ENCODE data around the gene SYT2.

The SYT2 gene

DNA sequence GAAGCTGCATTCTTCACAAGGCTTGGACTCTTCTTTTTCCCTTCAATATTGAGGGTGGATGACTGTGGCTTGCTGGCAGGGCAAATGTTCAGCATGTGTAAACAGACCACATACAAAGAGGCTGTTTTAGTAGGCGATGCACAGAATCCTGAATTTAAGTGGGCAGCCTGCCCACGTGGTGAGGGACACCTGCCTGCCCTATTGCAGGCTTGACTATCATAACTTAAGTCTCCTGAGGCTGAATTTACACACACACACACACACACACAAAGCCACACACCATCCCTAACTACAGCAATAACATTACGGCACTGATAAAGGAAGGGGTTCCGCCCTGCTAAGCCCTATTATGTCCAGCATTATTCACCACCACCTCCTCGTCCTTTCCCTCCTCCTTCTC is 15.9 kb downstream of the SYT2 start:
- Mint-ChIP-seq H3K4me3 (no peak overlapping the region), H3K27ac (no peak overlapping the region), H3K9me3 (no peaks in the 10 kb centered on the region), H3K4me1 (ENCODE audit: low read depth) (peaks cover 6% of the 10 kb centered on the region), H3K36me3 (ENCODE audit: low read depth) (no peaks in the 10 kb centered on the region), H3K27me3 (peaks cover 93% of the 10 kb centered on the region)
- intact Hi-C loops (cut with micrococcal nuclease): no loop called here

DNA sequence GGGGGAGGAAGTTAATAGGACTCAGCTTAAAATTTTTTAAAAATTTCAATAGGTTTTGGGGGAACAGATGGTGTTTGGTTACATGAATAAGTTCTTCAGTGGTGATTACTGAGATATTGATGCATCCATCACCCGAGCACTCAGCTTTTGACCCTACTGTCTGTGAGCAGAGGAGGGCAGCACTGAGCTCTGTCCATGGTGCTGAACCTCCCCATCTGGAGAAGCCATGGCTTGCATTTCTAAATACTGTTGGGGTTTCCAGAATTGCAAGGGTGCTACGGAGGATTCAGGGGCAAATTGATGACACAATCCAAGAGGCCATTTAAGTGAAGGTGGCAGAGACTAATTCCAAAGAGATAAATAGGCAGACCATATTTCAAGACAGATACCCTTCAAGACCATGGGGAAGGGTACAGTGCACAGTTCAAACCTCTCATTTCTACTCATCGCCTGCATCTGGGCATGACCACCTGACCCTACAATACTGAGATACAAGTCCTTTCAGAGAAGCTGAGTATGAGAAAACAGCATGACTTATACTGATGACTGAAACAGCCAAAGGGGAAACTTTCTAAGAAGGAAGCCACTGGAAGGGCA is 17.2 kb downstream of the SYT2 start:
- Mint-ChIP-seq H3K36me3 (ENCODE audit: low read depth) (no peaks in the 10 kb centered on the region), H3K9me3 (no peaks in the 10 kb centered on the region), H3K27me3 (peaks cover 93% of the 10 kb centered on the region), H3K4me3 (no peak overlapping the region), H3K4me1 (ENCODE audit: low read depth) (no peaks in the 10 kb centered on the region), H3K27ac (no peak overlapping the region)
- intact Hi-C loops (cut with micrococcal nuclease): no loop called here

DNA sequence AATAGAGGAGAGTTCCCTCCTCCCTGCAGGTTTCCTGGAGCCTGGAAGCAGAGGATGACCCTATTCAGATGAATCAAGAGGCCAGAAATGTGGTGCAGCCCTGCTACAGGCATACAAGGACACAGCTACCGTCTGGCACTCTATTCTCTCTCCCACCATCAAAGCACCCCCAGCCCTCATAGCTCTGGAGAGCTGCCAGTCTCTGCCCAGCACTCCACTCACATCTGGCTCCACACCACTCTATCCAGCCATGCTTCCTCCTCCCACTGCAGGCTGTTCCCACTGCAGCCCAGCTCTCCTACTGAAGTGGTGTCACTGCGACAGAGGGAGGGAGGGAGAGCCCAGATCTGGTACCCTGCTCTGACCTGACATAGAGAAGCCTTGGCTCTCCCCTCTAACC is 18.4 kb downstream of the SYT2 start:
- Mint-ChIP-seq H3K9me3 (no peaks in the 10 kb centered on the region), H3K27me3 (peaks cover 93% of the 10 kb centered on the region), H3K4me1 (ENCODE audit: low read depth) (no peaks in the 10 kb centered on the region), H3K4me3 (no peak overlapping the region), H3K27ac (no peak overlapping the region), H3K36me3 (ENCODE audit: low read depth) (no peaks in the 10 kb centered on the region)
- intact Hi-C loops (cut with micrococcal nuclease): no loop called here

DNA sequence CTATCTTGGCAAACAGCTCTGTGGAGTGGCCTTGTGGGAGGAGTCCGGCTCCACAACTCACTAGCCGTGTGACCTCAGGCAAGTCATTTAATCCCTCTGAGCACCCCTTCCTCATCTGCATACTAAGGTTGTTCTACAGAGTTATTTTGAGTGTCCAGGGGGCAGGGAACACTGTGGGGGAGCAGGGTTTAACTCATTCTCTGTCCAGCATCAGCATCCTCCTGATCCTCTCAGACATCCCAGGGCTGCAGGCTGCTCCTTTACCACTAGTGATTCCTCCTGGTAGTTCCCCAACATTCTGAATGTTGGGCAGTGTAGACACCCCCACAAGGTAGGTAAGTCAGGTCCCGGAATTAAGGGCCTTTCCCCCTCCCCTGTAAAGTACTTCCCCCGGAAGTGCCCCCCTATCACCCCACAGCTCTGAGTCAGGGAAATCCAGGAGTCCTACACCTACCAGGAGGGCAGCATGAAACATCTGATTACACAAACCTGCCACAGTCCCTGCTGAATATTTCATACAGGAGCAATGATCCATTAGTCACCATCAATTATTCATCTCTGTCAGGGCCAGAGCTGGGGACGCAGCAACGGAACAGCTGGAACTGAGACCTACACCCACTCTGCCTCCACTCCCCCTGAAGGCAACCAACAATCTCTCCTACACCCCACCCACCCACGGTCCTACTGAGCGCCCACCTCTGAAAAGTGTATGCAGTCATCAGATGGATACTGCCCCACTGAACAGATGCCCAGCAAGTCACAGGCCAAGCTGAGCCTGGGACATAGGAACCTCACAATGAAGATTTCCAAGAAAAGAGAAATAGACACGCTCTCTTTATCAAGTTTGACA is 20.5 kb downstream of the SYT2 start:
- Mint-ChIP-seq H3K9me3 (no peaks in the 10 kb centered on the region), H3K4me1 (ENCODE audit: low read depth) (no peaks in the 10 kb centered on the region), H3K27me3 (peaks cover 94% of the 10 kb centered on the region), H3K27ac (no peak overlapping the region), H3K36me3 (ENCODE audit: low read depth) (no peaks in the 10 kb centered on the region), H3K4me3 (no peak overlapping the region)
- intact Hi-C loops (cut with micrococcal nuclease): no loop called here

DNA sequence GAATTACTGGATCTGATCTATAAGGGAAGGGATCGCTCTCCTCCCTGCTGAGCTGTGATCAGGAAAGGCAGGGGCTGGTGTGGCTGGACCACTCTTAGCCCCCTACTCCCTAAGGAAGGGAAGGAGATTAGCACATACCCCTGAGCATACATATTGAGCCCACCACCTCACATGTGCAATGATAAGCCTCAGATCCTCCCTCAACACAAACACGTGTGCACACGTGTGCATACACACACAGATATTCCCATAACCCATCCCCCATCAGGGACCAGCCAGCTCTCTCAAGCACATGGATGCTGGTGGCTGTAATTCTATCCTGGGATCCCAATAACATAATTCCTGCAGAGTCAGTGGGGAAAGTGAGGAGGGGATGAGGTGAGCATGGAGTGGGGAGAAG is 21.2 kb downstream of the SYT2 start:
- no peaks in the 10 kb centered on the region for H3K4me1 Mint-ChIP-seq (ENCODE audit: low read depth)
- intact Hi-C loops (cut with micrococcal nuclease): no loop called here
- H3K27ac Mint-ChIP-seq: no peak overlapping the region
- no peak overlapping the region for H3K4me3 Mint-ChIP-seq
- no peaks in the 10 kb centered on the region for H3K36me3 Mint-ChIP-seq (ENCODE audit: low read depth)
- H3K9me3 Mint-ChIP-seq: no peaks in the 10 kb centered on the region
- H3K27me3 Mint-ChIP-seq: peaks cover 94% of the 10 kb centered on the region

DNA sequence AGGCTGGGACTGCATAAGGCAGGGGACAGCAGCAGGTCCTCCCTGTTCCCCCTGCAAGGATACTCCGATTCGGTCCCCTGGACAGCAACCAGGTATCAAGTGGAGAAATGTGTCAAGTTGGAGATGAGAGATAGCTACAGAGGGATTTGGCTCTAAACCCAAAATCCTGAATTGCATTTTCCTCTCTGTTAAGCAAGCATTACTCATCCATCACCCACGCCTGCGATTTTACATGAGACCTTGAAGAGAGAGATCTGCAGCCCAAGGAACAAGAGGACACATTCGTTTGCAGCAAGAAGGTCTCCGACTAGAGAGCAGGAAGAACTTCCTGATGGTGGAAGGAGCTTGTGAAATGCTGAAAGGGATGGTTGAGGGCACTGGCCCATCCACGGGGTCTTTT is 21.9 kb downstream of the SYT2 start:
- no peaks in the 10 kb centered on the region for H3K9me3 Mint-ChIP-seq
- H3K27ac Mint-ChIP-seq: no peak overlapping the region
- H3K36me3 Mint-ChIP-seq (ENCODE audit: low read depth): no peaks in the 10 kb centered on the region
- H3K4me3 Mint-ChIP-seq: no peak overlapping the region
- no peaks in the 10 kb centered on the region for H3K4me1 Mint-ChIP-seq (ENCODE audit: low read depth)
- intact Hi-C loops (cut with micrococcal nuclease): no loop called here
- peaks cover 89% of the 10 kb centered on the region for H3K27me3 Mint-ChIP-seq

DNA sequence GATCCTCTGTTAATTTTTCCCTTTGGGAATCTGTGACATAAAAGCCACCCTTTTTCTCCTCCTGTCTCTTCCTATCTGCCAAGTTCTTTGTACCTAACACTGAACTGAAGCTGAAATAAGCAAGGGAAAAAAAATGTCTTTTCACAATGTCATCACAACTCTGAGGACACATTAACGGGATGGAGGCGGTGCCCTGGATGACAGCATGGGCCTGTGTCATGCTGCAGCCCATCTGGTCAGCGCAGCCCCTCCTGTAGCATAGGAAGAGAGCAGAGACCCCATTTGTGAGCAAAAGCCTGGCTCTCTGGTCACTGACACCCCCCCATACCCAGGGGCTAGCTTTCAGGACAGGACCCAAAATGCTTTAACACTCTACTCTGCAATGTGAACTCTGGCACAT is 22.5 kb downstream of the SYT2 start:
- H3K27me3 Mint-ChIP-seq: peaks cover 87% of the 10 kb centered on the region
- no peaks in the 10 kb centered on the region for H3K9me3 Mint-ChIP-seq
- intact Hi-C loops (cut with micrococcal nuclease): no loop called here
- H3K4me3 Mint-ChIP-seq: no peak overlapping the region
- H3K4me1 Mint-ChIP-seq (ENCODE audit: low read depth): no peaks in the 10 kb centered on the region
- H3K27ac Mint-ChIP-seq: no peak overlapping the region
- no peaks in the 10 kb centered on the region for H3K36me3 Mint-ChIP-seq (ENCODE audit: low read depth)

DNA sequence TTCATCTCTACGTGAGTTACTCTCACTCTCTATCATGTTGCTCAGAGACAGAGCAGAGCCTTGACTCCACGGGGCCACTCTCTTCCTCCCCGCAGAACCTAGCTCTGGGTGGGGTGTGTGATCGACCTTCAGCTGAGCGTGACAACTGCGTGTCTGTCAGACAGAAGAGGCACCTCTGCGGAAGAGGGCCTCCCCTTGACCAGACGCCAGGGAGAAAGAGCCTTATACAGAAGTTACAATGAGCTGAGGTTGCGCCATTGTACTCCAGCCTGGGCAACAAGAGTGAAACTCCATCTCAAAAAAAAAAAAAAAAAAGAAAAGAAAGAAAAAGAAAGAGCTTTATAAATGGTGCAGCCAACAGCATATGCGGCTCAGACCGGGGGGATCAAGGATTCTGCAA is 22.9 kb downstream of the SYT2 start:
- Mint-ChIP-seq H3K27ac (no peak overlapping the region), H3K27me3 (peaks cover 89% of the 10 kb centered on the region), H3K4me1 (ENCODE audit: low read depth) (no peaks in the 10 kb centered on the region), H3K36me3 (ENCODE audit: low read depth) (no peaks in the 10 kb centered on the region), H3K9me3 (no peaks in the 10 kb centered on the region), H3K4me3 (no peak overlapping the region)
- intact Hi-C loops (cut with micrococcal nuclease): no loop called here

DNA sequence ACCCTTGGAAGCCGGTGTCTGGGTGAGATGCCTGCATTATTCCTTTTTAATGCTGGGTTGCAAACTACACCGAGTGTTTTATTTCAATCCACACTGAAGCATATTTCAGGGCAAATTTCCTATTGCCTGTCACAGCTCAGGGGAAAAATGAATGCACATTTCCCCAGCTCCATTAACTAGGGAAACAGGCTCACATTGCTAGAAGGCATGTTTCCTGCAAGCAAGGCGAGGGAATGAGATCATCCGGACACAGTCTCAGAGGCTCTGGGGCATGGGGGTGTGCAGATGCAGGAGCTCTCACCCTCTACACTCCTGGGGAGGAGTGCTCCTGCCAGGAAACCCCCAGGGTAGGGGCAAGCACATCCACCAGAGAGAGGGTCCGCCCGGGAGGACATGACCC is 24.6 kb downstream of the SYT2 start:
- no peaks in the 10 kb centered on the region for H3K4me1 Mint-ChIP-seq (ENCODE audit: low read depth)
- H3K4me3 Mint-ChIP-seq: no peak overlapping the region
- H3K27me3 Mint-ChIP-seq: peaks cover 90% of the 10 kb centered on the region
- H3K9me3 Mint-ChIP-seq: no peaks in the 10 kb centered on the region
- H3K36me3 Mint-ChIP-seq (ENCODE audit: low read depth): no peaks in the 10 kb centered on the region
- intact Hi-C loops (cut with micrococcal nuclease): no loop called here
- no peak overlapping the region for H3K27ac Mint-ChIP-seq

DNA sequence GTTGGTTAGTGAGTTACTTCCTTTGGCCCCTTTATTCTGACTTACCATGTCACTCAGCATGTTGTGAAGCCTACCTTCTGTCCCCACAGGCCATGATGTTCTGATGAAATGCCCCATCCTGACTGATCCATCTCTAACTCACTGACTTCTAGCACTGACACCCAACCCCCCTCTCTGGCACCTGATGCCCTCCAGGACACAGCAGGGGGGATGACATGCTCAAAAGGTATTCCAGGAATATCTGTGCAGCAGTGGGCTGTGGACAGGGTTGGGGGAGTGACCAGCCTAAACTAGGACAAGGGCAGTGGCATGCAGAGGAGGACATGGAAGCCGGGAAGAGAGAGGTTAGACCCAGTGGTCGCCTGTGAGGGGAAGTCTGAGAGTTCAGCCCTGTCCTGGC is 25.5 kb downstream of the SYT2 start:
- Mint-ChIP-seq H3K36me3 (ENCODE audit: low read depth) (no peaks in the 10 kb centered on the region), H3K4me1 (ENCODE audit: low read depth) (no peaks in the 10 kb centered on the region), H3K27me3 (peaks cover 90% of the 10 kb centered on the region), H3K27ac (no peak overlapping the region), H3K4me3 (no peak overlapping the region), H3K9me3 (no peaks in the 10 kb centered on the region)
- intact Hi-C loops (cut with micrococcal nuclease): no loop called here

DNA sequence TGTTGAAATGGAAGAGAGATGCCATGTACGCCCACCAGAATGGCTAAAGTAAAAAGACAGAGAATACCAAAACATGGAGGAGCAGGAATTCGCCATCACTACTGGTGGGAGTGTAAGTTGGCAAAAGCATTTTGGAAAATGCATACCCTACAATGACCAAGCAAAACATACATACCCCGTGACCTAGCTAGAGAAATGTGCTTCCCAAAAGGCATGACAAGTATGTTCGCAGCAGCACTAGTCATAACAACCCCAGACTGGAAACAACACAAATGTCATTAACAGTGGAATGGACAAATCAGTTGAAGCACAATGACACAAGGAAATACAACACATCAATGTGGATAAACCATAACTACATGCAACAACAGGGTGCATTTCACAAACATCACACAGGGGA is 27.2 kb downstream of the SYT2 start:
- no peaks in the 10 kb centered on the region for H3K9me3 Mint-ChIP-seq
- no peak overlapping the region for H3K27ac Mint-ChIP-seq
- H3K4me3 Mint-ChIP-seq: no peak overlapping the region
- no peaks in the 10 kb centered on the region for H3K36me3 Mint-ChIP-seq (ENCODE audit: low read depth)
- H3K27me3 Mint-ChIP-seq: peaks cover 89% of the 10 kb centered on the region
- intact Hi-C loops (cut with micrococcal nuclease): no loop called here
- no peaks in the 10 kb centered on the region for H3K4me1 Mint-ChIP-seq (ENCODE audit: low read depth)

DNA sequence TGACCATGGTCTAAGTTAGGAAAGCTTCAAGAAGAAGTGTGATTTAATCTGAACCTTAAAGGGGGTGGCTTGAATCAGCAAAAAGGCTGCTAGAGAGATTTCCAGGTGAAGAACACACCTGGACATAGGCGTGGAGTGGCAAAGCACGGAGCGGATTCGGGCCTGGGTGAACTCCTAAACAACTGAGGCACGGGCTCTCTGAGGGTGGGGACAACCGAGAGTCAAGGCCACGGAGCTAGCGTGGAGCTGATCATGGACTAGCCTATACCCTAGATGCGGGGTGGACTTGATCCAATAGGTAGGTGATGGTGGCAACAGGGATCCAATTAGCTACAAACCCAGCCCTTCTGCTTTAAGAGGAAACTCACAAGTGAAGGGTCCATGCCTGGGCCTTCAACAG is 27.8 kb downstream of the SYT2 start:
- intact Hi-C loops (cut with micrococcal nuclease): no loop called here
- no peaks in the 10 kb centered on the region for H3K9me3 Mint-ChIP-seq
- H3K27ac Mint-ChIP-seq: no peak overlapping the region
- H3K27me3 Mint-ChIP-seq: peaks cover 87% of the 10 kb centered on the region
- H3K4me3 Mint-ChIP-seq: no peak overlapping the region
- no peaks in the 10 kb centered on the region for H3K36me3 Mint-ChIP-seq (ENCODE audit: low read depth)
- H3K4me1 Mint-ChIP-seq (ENCODE audit: low read depth): no peaks in the 10 kb centered on the region

DNA sequence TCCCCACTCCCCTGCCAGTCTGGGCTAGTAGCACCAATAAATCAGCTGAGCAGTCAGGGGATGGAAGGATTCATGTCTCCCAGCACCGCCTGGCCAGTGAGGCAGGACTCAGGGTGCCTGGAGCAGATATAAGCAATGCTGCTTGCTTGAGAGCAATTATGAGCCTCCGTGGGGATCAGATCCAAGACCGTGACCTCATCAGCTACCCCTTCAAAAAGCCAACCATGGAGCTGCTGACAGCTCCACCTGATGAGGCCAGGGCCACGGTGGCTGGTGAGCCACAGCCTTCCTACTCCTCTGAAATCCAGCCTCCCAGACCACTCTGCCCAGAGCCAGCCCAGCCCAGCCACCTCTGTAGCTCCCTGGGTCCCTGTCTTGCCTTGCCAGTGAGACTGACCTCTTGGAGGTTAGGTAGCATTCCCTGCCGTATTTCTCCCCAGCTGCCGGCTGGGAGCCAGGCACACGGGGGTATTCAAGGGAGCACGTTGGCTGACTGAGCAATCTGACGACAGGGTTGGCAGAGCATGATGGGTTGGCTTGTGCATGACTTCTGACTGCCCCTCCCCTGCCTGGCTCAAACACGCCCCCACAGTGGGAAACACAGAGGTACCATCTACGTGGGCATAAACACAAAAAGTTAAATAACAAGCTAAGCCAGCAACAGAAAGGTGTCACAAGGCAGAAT is 28.4 kb downstream of the SYT2 start:
- H3K4me1 Mint-ChIP-seq (ENCODE audit: low read depth): no peaks in the 10 kb centered on the region
- intact Hi-C loops (cut with micrococcal nuclease): no loop called here
- H3K27ac Mint-ChIP-seq: no peak overlapping the region
- peaks cover 6% of the 10 kb centered on the region for H3K9me3 Mint-ChIP-seq
- no peak overlapping the region for H3K4me3 Mint-ChIP-seq
- H3K36me3 Mint-ChIP-seq (ENCODE audit: low read depth): no peaks in the 10 kb centered on the region
- peaks cover 86% of the 10 kb centered on the region for H3K27me3 Mint-ChIP-seq

DNA sequence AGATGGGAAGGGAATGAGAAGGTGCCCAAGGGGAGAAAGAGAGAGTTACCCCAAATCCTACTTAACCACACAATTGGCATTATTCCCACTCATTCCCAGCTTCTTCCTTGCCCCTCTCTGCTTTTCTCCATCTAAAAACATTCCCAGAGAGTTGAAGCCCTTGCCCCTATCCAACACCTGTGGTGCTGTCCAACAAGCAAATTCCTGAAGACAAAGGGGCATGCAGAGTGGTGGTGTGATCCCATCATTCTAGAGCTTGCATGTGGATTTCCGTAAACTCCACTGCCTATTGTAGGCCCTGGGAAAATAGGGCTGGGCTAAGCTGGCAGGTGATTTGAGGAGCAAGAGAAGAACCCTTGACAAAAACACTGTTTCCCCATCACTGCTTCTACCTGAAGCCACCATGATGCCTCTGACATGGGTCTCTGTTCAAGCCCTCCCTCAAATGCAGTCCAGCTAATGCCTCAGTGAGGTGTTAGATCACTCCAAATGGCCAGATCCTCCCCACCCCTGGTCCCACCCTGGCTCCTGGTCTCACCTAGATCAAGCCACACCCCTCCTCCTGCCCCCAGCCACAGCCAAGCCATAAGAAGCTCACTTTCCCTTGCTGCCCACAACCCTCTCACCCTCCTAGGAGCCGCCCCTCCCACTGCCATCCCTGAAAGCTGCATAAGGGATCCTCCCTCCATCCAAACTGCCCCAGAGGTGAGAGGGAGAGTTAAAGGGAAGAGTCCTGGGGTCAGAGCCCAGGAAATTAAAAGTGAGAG is 29.5 kb downstream of the SYT2 start:
- Mint-ChIP-seq H3K27ac (no peak overlapping the region), H3K4me3 (no peak overlapping the region), H3K27me3 (peaks cover 85% of the 10 kb centered on the region), H3K36me3 (ENCODE audit: low read depth) (no peaks in the 10 kb centered on the region), H3K4me1 (ENCODE audit: low read depth) (no peaks in the 10 kb centered on the region), H3K9me3 (peaks cover 9% of the 10 kb centered on the region)
- intact Hi-C loops (cut with micrococcal nuclease): no loop called here

Measured in dendritic cell treated with granulocyte-macrophage colony-stimulating factor and Interleukin-4, amounts not matched to agents 40 ng/mL and 50 ng/mL, for 4 days (primary cell).